HCT116 (cell line): Measurements from ENCODE around the gene THSD8. TPM values are rescaled to one million over a fixed set of nuclear protein-coding genes. Genes with fewer than 3 reads are reported as not detected.

Source experiments
- ATAC-seq: fragments of 200-7000 bp; cut with Tn5 transposase; 2 replicates; pipeline ENCODE4 v1.9.1; 2020; ENCODE audit warnings: mild to moderate bottlenecking, moderate library complexity
- BruUV-seq: library from RNA; stranded (reverse); fragments of 400-500 nt; replicated peaks from 2 replicates; lab custom pipeline; 2021; lab: Mats Ljungman, UMichigan
- CTCF ChIA-PET: fragments of 300-600 bp; sonication (Branson Sonifier 250); formaldehyde crosslinking; loops from one replicate; lab custom pipeline; 2021; ENCODE audit warnings: antibody characterized with exemption; lab: Charles Lee
- POLR2A ChIA-PET: fragments of 300-600, 350-600 bp; sonication (Branson Sonifier 250); formaldehyde crosslinking; loops from one replicate; lab custom pipeline; 2021; ENCODE audit warnings: antibody characterized with exemption; lab: Charles Lee
- RAD21 ChIA-PET, 2 experiments: fragments of 300-600 bp; sonication (Branson Sonifier 250); formaldehyde crosslinking; loops; one replicate each; lab custom pipeline; 2023; ENCODE audit warnings: low total read pairs in 2 of 2; ENCODE audit not compliant: uncharacterized antibody in 2 of 2, unreplicated experiment in 2 of 2, low non-redundant PET in 1 of 2; lab: Charles Lee
- DNase-seq: peaks from one replicate; pipeline ENCODE4 v3.0.0-alpha.2; 2010; ENCODE audit warnings: low read depth, low spot score
- H2AFZ ChIP-seq: fragments of 200-600 bp; shearing (Covaris generic), sonication (generic); 2 replicates; pipeline ENCODE4 v1.6.1; 2017; ENCODE audit warnings: low read depth, mixed run types, mixed read lengths, antibody characterized with exemption, low read length; ENCODE audit not compliant: poor library complexity, severe bottlenecking
- H3K27ac ChIP-seq: 2 replicates; pipeline ENCODE4 v1.5.1; 2012; ENCODE audit warnings: low read depth, low read length
- H3K27me3 ChIP-seq: fragments of 200-600 bp; sonication (generic); 2 replicates; pipeline ENCODE4 v1.6.1; 2016; ENCODE audit warnings: mixed run types, low read length, mixed read lengths; ENCODE audit not compliant: insufficient read depth
- H3K36me3 ChIP-seq, 2 experiments: fragments of 200-500 bp in 1 of 2; fragments of 200-600 bp in 1 of 2; sonication (Bioruptor generic) in 1 of 2; sonication (generic) in 1 of 2; 2 replicates each; pipeline versions ENCODE4 v1.5.1 to v1.6.1; 2014 to 2016; ENCODE audit warnings: low read length in 2 of 2, inconsistent platforms in 1 of 2, mixed read lengths in 1 of 2, mixed run types in 1 of 2; ENCODE audit not compliant: insufficient read depth in 2 of 2, control insufficient read depth in 1 of 2
- H3K4me1 ChIP-seq, 2 experiments: fragments of 200-600 bp in 1 of 2; sonication (generic) in 1 of 2; 2 replicates each; pipeline versions ENCODE4 v1.5.1 to v1.6.1; 2012 to 2017; ENCODE audit warnings: low read length in 2 of 2, inconsistent platforms in 1 of 2, mild to moderate bottlenecking in 1 of 2, mixed read lengths in 1 of 2, mixed run types in 1 of 2, moderate library complexity in 1 of 2; ENCODE audit not compliant: insufficient read depth in 2 of 2, control insufficient read depth in 1 of 2
- H3K4me2 ChIP-seq: fragments of 200-600 bp; sonication (generic); 2 replicates; pipeline ENCODE4 v1.6.1; 2017; ENCODE audit warnings: mixed run types, low read length, mixed read lengths
- H3K4me3 ChIP-seq, 2 experiments: fragments of 200-600 bp in 1 of 2; sonication (generic) in 1 of 2; replicated peaks in 1 of 2; 2 replicates each; pipeline ENCODE4 v1.5.1; 2011 to 2016; ENCODE audit warnings: low read length in 2 of 2, control low read depth in 1 of 2, low read depth in 1 of 2, mild to moderate bottlenecking in 1 of 2, mixed read lengths in 1 of 2, mixed run types in 1 of 2
- H3K79me2 ChIP-seq: fragments of 200-600 bp; sonication (generic); 2 replicates; pipeline ENCODE4 v1.6.1; 2017; ENCODE audit warnings: mild to moderate bottlenecking, mixed run types, low read length, moderate library complexity, mixed read lengths; ENCODE audit not compliant: insufficient read depth
- H3K9ac ChIP-seq: fragments of 200-600 bp; sonication (generic); 2 replicates; pipeline ENCODE4 v1.6.1; 2016; ENCODE audit warnings: low read length, mixed read lengths
- H3K9me2 ChIP-seq: fragments of 200-600 bp; sonication (generic), shearing (Covaris generic); 2 replicates; pipeline ENCODE4 v1.6.1; 2017; ENCODE audit warnings: mixed run types, mild to moderate bottlenecking, moderate library complexity; ENCODE audit not compliant: insufficient read depth
- H3K9me3 ChIP-seq, 2 experiments: fragments of 200-500 bp in 1 of 2; fragments of 200-600 bp in 1 of 2; sonication (Bioruptor generic) in 1 of 2; sonication (generic) in 1 of 2; 2 replicates each; pipeline ENCODE4 v1.6.1; 2014 to 2017; ENCODE audit warnings: low read length in 2 of 2, mixed read lengths in 2 of 2, inconsistent platforms in 1 of 2, low read depth in 1 of 2, mild to moderate bottlenecking in 1 of 2, mixed run types in 1 of 2, moderate library complexity in 1 of 2; ENCODE audit not compliant: control insufficient read depth in 1 of 2, insufficient read depth in 1 of 2
- H4K20me1 ChIP-seq: fragments of 200-600 bp; sonication (generic), shearing (Covaris generic); 2 replicates; pipeline ENCODE4 v1.6.1; 2017; ENCODE audit warnings: mixed run types, mild to moderate bottlenecking, moderate library complexity; ENCODE audit not compliant: insufficient read depth
- ATF3 ChIP-seq: IDR thresholded peaks from 2 replicates; pipeline ENCODE4 v1.6.1; 2012
- CBX3 ChIP-seq: IDR thresholded peaks from 2 replicates; pipeline ENCODE4 v1.6.1; 2012; ENCODE audit warnings: low read depth
- CEBPB ChIP-seq: IDR thresholded peaks from 2 replicates; pipeline ENCODE4 v1.6.1; 2012; ENCODE audit warnings: low read depth
- EGR1 ChIP-seq: IDR thresholded peaks from 2 replicates; pipeline ENCODE4 v1.6.1; 2012; ENCODE audit warnings: low read depth
- ELF1 ChIP-seq: IDR thresholded peaks from 2 replicates; pipeline ENCODE4 v1.6.1; 2012; ENCODE audit warnings: low read depth, borderline replicate concordance
- JUND ChIP-seq: IDR thresholded peaks from 2 replicates; pipeline ENCODE4 v1.6.1; 2012
- POLR2A ChIP-seq: IDR thresholded peaks from 2 replicates; pipeline ENCODE4 v1.7.0; 2011; ENCODE audit warnings: borderline replicate concordance; ENCODE audit not compliant: insufficient read depth, insufficient read length; ENCODE audit errors: extremely low read depth
- POLR2AphosphoS5 ChIP-seq: IDR thresholded peaks from 2 replicates; pipeline ENCODE4 v1.6.1; 2011; ENCODE audit warnings: mild to moderate bottlenecking, low read depth, low read length, moderate library complexity
- RAD21 ChIP-seq: IDR thresholded peaks from 2 replicates; pipeline ENCODE4 v1.6.1; 2012; ENCODE audit warnings: low read depth, mild to moderate bottlenecking
- SP1 ChIP-seq: IDR thresholded peaks from 2 replicates; pipeline ENCODE4 v1.6.1; 2012; ENCODE audit warnings: low read depth
- SRF ChIP-seq: IDR thresholded peaks from 2 replicates; pipeline ENCODE4 v1.6.1; 2012; ENCODE audit warnings: low read depth
- TCF7L2 ChIP-seq: IDR thresholded peaks from 2 replicates; pipeline ENCODE4 v1.7.0; 2011; ENCODE audit warnings: borderline replicate concordance, inconsistent platforms; ENCODE audit not compliant: insufficient read depth, insufficient read length; ENCODE audit errors: extremely low read depth
- YY1 ChIP-seq: IDR thresholded peaks from 2 replicates; pipeline ENCODE4 v1.6.1; 2011; ENCODE audit warnings: low read length, low read depth, moderate library complexity, mild to moderate bottlenecking; ENCODE audit not compliant: insufficient replicate concordance; ENCODE audit errors: extremely low read depth
- ZBTB33 ChIP-seq: IDR thresholded peaks from 2 replicates; pipeline ENCODE4 v1.6.1; 2011; ENCODE audit warnings: mild to moderate bottlenecking, low read length, moderate library complexity; ENCODE audit not compliant: insufficient replicate concordance; ENCODE audit errors: extremely low read depth
- ZFX ChIP-seq: fragments of 450-650 bp; IDR thresholded peaks from 2 replicates; pipeline ENCODE4 v1.6.1; 2017
- ZNF274 ChIP-seq: fragments of 200-500 bp; sonication (Bioruptor generic); IDR thresholded peaks from 2 replicates; pipeline ENCODE4 v1.6.1; 2014; ENCODE audit warnings: mild to moderate bottlenecking, low read depth, low read length, inconsistent platforms
- intact Hi-C: fragments of 100-400 bp; cut with micrococcal nuclease; formaldehyde crosslinking; loops from 2 replicates; pipeline ENCODE4 v1.10.0; 2022
- total RNA-seq: library from RNA; stranded (reverse); gene quantifications from one replicate; pipeline ENCODE4 v1.2.1, GENCODE V29; 2021; ENCODE audit not compliant: unreplicated experiment
- TF ChIP-seq, protein P1 (sequence below): IDR thresholded peaks from 2 replicates; pipeline ENCODE4 v1.6.1; 2012; ENCODE audit warnings: low read depth

The THSD8 gene
- total RNA-seq, 1 experiment from 2014 or later: 33.3 TPM

DNA sequence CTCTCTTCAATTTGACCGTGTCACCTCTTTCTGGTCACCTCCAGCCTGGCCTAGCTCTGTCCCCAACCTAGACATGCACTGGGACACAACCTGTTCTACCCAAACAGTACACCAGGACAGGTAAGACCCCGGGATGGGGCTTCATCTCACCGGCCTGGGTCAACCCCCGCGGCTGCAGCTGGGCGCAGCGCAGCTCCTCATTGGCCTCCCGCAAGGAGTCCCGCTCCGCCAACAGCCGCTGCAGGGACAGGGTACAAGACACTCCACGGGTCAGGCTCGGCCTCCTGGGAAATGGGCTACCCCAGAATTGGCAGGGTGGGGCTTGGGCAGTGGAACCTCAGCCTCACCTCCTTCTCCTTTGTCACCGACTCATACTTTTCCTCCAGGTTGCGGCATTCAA, 34.2 kb upstream of the THSD8 start:
- Histone ChIP-seq H3K4me1 (peaks cover 5 to 20% of the 10 kb centered on the region in 2 experiments; a peak in 3 of 4 replicates), H3K9me3 (no peaks in the 10 kb centered on the region), H3K9ac (no peak overlapping the region), H3K27me3 (no peaks in the 10 kb centered on the region), H2AFZ (no peak overlapping the region), H3K9me2 (no peaks in the 10 kb centered on the region), H3K4me3 (no peak overlapping the region), H3K79me2 (no peaks in the 10 kb centered on the region), H3K4me2 (no peak overlapping the region), H4K20me1 (no peaks in the 10 kb centered on the region), H3K36me3 (peaks cover 14 to 20% of the 10 kb centered on the region in 2 experiments), H3K27ac (no peak overlapping the region)
- intact Hi-C loops: no loop called here
- RAD21 ChIA-PET: no interaction called here
- POLR2A ChIA-PET: interaction anchor here (5.4 kb wide), 1 partner anchor 26 kb away, joined by 98 read pairs; the partner anchor contains the start of gene JUNB
- no peak for ATAC-seq
- no TSS peak for BruUV-seq
- TF ChIP-seq ZFX: no peak
- TF ChIP-seq ELF1: no peak
- no peak for TF ChIP-seq SRF
- no peak for TF ChIP-seq ZBTB33
- no peak for TF ChIP-seq JUND
- TF ChIP-seq, protein P1, sequence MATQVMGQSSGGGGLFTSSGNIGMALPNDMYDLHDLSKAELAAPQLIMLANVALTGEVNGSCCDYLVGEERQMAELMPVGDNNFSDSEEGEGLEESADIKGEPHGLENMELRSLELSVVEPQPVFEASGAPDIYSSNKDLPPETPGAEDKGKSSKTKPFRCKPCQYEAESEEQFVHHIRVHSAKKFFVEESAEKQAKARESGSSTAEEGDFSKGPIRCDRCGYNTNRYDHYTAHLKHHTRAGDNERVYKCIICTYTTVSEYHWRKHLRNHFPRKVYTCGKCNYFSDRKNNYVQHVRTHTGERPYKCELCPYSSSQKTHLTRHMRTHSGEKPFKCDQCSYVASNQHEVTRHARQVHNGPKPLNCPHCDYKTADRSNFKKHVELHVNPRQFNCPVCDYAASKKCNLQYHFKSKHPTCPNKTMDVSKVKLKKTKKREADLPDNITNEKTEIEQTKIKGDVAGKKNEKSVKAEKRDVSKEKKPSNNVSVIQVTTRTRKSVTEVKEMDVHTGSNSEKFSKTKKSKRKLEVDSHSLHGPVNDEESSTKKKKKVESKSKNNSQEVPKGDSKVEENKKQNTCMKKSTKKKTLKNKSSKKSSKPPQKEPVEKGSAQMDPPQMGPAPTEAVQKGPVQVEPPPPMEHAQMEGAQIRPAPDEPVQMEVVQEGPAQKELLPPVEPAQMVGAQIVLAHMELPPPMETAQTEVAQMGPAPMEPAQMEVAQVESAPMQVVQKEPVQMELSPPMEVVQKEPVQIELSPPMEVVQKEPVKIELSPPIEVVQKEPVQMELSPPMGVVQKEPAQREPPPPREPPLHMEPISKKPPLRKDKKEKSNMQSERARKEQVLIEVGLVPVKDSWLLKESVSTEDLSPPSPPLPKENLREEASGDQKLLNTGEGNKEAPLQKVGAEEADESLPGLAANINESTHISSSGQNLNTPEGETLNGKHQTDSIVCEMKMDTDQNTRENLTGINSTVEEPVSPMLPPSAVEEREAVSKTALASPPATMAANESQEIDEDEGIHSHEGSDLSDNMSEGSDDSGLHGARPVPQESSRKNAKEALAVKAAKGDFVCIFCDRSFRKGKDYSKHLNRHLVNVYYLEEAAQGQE: no peak
- no peak for TF ChIP-seq TCF7L2
- TF ChIP-seq ZNF274: no peak
- TF ChIP-seq ATF3: no peak
- no peak for TF ChIP-seq EGR1
- no peak for TF ChIP-seq POLR2AphosphoS5
- no peak for TF ChIP-seq SP1
- no peak for TF ChIP-seq CBX3
- no peak for TF ChIP-seq RAD21
- TF ChIP-seq CEBPB: no peak
- TF ChIP-seq YY1: no peak
- TF ChIP-seq POLR2A: no peak
- DNase-seq: no peak
- CTCF ChIA-PET: interaction anchor here (3.1 to 4.5 kb wide), 4 partner anchors 9 to 79 kb away, joined by 34 to 123 read pairs (median 50); partner anchors contain the start of gene HOOK2
